M059J (cell line): Measurements from ENCODE around the gene NT5DC1. TPM values are rescaled to one million over a fixed set of nuclear protein-coding genes. Genes with fewer than 3 reads are reported as not detected.

Source experiments
- DNase-seq: peaks from one replicate; pipeline ENCODE4 v3.0.0-alpha.2; 2012; ENCODE audit warnings: low read depth
- total RNA-seq: library from RNA; depleted of rRNA; stranded (reverse); fragments of >200 nt; shearing (Covaris generic); gene quantifications from 2 replicates; pipeline ENCODE4 v1.2.3, GENCODE V29; 2014

The NT5DC1 gene
- total RNA-seq, 1 experiment from 2014 or later: 11.7 TPM

GRCh38 chr6:116191881-116192280 lies 91.2 kb downstream of the NT5DC1 start:
- DNase-seq: no peak

- DNase-seq: no peak
Observed at GRCh38 chr6:116192786-116193185, 92.1 kb downstream of the NT5DC1 start.

- no peak for DNase-seq
Observed at GRCh38 chr6:116196841-116197240, 96.2 kb downstream of the NT5DC1 start.

GRCh38 chr6:116200619-116201249 lies 100.1 kb downstream of the NT5DC1 start:
- no peak for DNase-seq

DNA sequence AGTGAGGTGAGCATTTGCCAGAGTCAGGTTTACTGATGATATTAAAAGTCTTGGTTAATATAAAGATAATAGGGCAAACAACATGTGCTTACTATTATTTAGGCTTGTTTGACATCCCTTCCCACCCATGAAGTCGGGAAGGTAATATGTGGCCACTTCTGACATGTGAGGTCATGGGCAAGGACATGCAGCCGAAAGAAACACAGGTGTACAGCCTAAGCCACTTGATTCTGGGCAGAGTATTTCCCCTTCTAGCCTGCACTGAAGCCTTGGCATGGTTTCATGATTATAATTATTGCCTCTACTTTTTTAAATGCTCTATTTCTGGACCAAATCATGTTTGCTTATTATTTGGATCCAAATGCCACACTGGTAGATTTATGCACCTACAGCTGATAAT lies 100.9 kb downstream of the NT5DC1 start:
- no peak for DNase-seq

GRCh38 chr6:116205281-116205680 lies 104.6 kb downstream of the NT5DC1 start:
- no peak for DNase-seq

GRCh38 chr6:116206231-116206903 lies 105.7 kb downstream of the NT5DC1 start:
- DNase-seq: no peak

DNA sequence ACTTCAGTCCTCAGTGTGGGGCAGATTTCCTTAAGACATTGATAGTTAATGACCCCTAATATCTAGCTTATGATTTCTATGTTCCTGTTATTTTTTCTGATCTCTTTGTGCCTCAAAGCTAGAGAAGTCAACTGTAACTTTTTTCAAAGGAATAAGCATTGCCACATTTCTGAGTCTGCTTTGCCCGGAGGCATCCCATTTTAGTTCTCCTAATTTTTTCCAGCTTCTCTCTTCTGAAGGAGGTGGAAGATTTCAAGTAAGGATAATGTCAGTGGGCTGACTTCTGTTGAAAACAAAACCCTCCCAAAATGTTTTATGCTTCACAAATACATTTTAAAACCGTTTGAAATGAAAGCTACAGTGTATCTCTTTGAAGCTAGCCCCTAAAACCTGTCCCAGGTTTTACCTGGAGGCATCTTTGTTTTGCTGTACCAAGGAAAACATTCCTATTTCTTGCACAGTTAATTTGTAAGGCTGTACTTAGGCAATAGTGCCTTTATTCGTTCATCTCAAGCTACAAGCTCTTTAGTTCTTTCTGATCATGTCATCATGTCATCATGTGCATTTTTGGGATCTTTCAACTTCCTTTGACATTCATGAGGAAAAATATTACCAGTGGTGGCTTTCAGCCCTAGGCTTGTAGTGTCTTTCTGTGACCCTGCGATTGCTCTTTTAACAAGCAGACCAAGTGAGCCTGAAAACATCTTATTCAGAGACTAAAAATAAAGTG lies 107.6 kb downstream of the NT5DC1 start:
- no peak for DNase-seq

GRCh38 chr6:116210316-116210715 lies 109.7 kb downstream of the NT5DC1 start:
- no peak for DNase-seq

- peak; percentile 67 for DNase-seq
Observed at GRCh38 chr6:116210750-116211425, 110.2 kb downstream of the NT5DC1 start.

DNA sequence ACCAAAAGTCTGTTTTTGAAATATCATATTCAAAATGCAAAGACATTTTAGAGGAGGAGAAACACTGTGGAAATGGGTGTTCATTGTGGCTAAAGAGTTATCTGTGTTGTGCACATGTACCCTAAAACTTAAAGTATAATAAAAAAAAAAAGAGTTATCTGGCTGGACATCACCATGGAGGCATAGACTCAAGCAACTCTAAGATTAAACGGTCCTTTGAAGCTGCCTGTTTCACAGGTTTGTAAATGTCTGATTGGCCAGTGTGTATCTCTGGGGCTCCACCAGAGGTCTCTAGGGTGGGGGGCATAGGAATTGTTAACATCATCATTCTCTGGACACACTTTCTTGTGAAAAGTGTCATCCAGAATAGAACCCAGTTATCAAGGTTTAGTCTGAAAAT lies 114.0 kb downstream of the NT5DC1 start:
- DNase-seq: no peak

GRCh38 chr6:116215414-116215813 lies 114.8 kb downstream of the NT5DC1 start:
- DNase-seq: no peak

DNA sequence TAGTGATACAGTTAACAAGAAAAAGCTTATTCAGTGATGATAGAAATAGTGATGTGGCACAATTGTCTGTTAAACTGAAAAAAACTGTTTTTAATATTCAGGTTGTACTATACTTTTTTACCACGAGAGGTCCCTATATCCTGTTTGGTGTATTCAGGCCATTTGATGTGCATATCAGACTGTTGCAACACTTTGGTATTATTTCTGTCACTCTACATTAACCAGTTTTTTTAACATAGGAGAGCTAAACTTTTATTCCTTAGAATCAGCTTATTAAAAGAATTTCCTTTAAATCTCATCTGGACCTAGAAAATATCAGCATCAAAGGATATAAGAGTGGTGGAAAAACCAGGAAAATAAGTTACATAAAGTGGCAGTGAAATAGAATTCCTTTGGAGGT lies 116.4 kb downstream of the NT5DC1 start:
- peak; percentile 30 for DNase-seq

DNA sequence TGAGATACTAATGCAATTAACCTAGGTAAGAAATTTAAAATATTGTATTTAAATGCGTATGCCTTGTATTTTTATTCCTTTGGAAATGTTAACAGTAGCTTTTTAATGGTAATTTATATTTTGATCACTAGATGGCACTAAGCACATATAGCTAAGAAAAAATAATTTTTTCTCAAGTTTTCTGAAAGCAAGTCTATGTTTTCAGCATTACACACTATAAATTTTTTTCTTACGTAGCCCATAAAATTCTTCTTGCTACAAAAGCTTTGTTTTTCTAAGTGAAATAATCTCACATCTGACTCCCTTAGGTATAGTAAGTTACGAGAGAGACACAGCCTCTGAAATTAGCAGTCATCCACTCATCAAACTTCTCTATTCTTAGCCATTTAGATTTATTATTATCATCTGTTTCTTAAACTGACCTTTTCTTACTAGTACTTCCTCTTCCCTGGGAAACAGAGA lies 117.5 kb downstream of the NT5DC1 start:
- DNase-seq: no peak

DNA sequence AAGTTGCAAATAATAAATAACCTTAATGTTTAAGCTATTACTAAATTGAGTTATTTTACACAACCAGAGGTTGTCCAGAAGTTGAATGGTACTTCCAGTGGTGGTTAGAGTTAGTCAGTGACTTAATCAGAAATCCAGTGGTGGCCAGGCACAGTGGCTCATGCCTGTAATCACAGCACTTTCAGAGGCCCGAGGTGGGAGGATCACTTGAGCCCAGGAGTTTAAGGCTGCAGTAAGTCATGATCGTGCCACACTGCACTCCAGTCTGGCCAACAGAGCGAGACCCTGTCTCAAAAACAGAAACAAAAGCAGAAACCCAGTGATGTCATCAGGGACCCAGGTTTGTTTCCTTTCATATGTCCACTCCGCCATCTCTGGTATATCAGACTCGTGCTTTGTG lies 118.2 kb downstream of the NT5DC1 start:
- DNase-seq: no peak

DNA sequence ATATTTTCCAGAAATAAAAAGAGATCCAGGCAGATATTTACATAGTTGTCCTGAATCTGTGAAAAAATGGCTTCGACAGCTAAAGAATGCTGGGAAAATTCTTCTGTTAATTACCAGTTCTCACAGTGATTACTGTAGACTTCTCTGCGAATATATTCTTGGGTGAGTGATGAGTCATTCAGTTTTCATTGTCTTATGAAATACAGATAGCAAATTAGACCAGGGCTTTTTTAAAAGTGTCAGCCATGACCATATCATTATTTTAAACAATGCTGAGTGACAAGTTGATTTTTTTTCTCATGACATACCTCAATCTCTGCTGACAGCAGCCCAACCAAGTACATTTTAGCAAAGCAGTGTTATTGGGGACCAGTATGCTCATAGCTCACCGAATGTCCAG lies 120.4 kb downstream of the NT5DC1 start:
- no peak for DNase-seq

GRCh38 chr6:116221911-116222310 lies 121.3 kb downstream of the NT5DC1 start:
- DNase-seq: no peak

- DNase-seq: no peak
Observed at GRCh38 chr6:116223355-116223754, 122.7 kb downstream of the NT5DC1 start.

DNA sequence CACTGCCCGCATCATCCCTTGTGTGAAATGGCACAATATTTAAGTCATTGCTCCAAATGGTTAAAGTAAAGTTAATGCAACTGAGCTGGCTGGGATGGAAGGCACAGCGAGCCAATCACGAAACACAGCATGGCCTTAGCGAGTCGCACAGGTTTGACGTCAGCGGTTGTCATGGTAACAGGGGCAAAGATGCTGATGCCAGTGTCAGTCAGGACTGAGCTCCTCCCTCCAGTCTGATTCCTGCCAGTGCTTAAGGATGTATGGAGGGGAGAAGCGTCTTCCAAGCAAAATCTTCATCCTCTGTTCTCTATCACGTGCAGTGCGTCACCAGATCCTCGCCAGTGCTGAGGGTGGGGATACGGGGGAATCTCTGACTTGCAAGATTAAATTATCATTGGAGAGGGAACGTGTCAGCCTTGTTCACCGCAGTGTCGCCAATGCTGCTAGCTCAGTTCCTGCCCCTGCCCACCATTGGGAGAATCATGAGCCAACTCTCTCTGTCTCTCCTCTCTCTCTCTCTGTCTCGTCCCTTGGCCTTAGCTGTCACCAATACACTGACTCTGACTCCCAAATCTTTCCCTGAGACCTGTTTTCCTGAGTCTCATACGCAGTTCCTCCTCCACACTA lies 128.7 kb downstream of the NT5DC1 start:
- DNase-seq: peak; percentile 81

- DNase-seq: no peak
Observed at GRCh38 chr6:116234689-116235088, 134.0 kb downstream of the NT5DC1 start.

DNA sequence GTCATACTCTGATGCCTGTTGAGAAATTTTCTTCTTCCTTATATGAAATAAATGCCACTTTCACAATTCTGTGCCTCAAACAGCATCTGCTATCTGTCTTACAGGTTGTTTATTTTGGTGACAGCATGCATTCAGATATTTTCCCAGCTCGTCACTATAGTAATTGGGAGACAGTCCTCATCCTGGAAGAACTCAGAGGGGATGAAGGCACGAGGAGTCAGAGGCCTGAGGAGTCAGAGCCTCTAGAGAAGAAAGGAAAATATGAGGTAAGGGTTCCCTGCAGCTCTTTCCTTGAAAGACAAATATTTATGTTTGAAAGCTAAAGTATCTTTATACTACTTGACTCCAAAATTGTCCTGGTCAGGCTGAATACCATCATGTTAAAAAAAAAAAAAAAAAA lies 137.4 kb downstream of the NT5DC1 start:
- no peak for DNase-seq

- no peak for DNase-seq
Observed at GRCh38 chr6:116239256-116239655, 138.6 kb downstream of the NT5DC1 start.
